ENCODE results near the gene GATC. TPM values are rescaled to one million over a fixed set of nuclear protein-coding genes. Genes with fewer than 3 reads are reported as not detected.

GATC gene
- total RNA-seq, 2 experiments from 2014 or later, result 32.2 to 39.3 TPM

DNA sequence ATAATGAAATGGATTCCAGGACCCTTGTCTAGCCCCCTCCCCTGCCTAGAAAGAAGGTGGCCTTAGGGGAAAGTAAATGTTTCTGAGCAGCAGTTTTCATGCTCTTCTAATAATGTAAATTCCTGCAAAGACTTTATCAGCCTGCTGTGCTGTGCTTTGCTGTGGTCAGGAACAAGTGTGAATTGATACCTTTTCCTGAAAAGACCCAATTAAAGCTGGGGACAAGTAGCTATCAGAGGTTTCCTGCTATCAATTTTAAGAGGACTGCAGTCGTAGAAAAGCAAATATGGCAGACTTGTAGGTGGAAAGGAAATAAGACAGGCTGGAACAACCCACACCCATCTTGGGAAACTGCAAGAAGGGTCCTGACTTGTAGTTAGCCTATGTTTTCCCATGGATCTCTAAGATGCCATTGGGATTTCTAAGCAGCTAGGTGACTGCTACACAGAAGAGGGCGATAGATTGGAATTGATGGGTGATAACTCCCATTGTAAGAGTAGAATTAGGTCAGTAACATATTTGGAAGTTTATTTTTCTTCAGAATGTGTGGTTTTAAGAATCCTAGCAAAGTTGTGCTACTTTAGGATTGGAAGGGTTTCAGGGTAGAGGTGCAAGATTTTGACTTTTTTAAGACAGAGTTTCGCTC, 52.7 kb downstream of the GATC start:
- TF ChIP-seq CTCF (IDR thresholded peaks at IDR 0.05), result no peak
- Mint-ChIP-seq H3K27me3 (no peaks in the 10 kb centered on the region), H3K27ac (no peak overlapping the region), H3K4me3 (no peak overlapping the region), H3K9me3 (no peaks in the 10 kb centered on the region), H3K4me1 (ENCODE audit: low read depth) (peaks cover 25% of the 10 kb centered on the region), H3K36me3 (ENCODE audit: low read depth) (peaks cover 34% of the 10 kb centered on the region)
- DNase-seq (no peak), ATAC-seq (no peak)
- CTCF ChIA-PET, result interaction anchor here (1.0 to 1.4 kb wide), 3 partner anchors 26 to 41 kb away, joined by 3 to 4 read pairs (median 3); no protein-coding TSS in a partner anchor
- intact Hi-C loops (cut with micrococcal nuclease), result no loop called here
- POLR2A ChIA-PET, result no interaction called here

GRCh38 chr12:120500581-120500980, 54.3 kb downstream of the GATC start:
- peaks cover 18% of the 10 kb centered on the region for H3K4me1 Mint-ChIP-seq (ENCODE audit: low read depth)
- H3K27ac Mint-ChIP-seq, result no peak overlapping the region
- POLR2A ChIA-PET, result interaction anchor here (1.1 kb wide), 1 partner anchor 31 kb away, joined by 5 read pairs; the partner anchor contains the start of gene SRSF9
- peaks cover 35% of the 10 kb centered on the region for H3K36me3 Mint-ChIP-seq (ENCODE audit: low read depth)
- H3K4me3 Mint-ChIP-seq, result no peak overlapping the region
- no peak for ATAC-seq
- no peaks in the 10 kb centered on the region for H3K9me3 Mint-ChIP-seq
- CTCF ChIA-PET, result interaction anchor here (0.9 to 1.4 kb wide), 2 partner anchors 10 to 43 kb away, joined by 3 to 4 read pairs; no protein-coding TSS in a partner anchor
- no peak for DNase-seq
- no peak for TF ChIP-seq CTCF (IDR thresholded peaks at IDR 0.05)
- no peaks in the 10 kb centered on the region for H3K27me3 Mint-ChIP-seq
- intact Hi-C loops (cut with micrococcal nuclease), result no loop called here

- no peaks in the 10 kb centered on the region for H3K4me1 Mint-ChIP-seq (ENCODE audit: low read depth)
- no peaks in the 10 kb centered on the region for H3K27me3 Mint-ChIP-seq
- H3K9me3 Mint-ChIP-seq, result no peaks in the 10 kb centered on the region
- intact Hi-C loops (cut with micrococcal nuclease), result no loop called here
- H3K27ac Mint-ChIP-seq, result no peak overlapping the region
- CTCF ChIA-PET, result interaction anchor here (0.7 to 1.1 kb wide), 2 partner anchors 12 to 21 kb away, joined by 3 read pairs; no protein-coding TSS in a partner anchor
- DNase-seq (no peak), ATAC-seq (no peak)
- POLR2A ChIA-PET, result interaction anchor here (1.1 to 1.4 kb wide), 4 partner anchors 8 to 36 kb away, joined by 4 to 5 read pairs (median 4); partner anchors contain the start of genes DYNLL1 and SRSF9
- no peak overlapping the region for H3K4me3 Mint-ChIP-seq
- H3K36me3 Mint-ChIP-seq (ENCODE audit: low read depth), result peaks cover 22% of the 10 kb centered on the region
- TF ChIP-seq CTCF (IDR thresholded peaks at IDR 0.05), result no peak
These were observed 58.3 kb downstream of the GATC start for GRCh38 chr12:120504587-120504986.

DNA sequence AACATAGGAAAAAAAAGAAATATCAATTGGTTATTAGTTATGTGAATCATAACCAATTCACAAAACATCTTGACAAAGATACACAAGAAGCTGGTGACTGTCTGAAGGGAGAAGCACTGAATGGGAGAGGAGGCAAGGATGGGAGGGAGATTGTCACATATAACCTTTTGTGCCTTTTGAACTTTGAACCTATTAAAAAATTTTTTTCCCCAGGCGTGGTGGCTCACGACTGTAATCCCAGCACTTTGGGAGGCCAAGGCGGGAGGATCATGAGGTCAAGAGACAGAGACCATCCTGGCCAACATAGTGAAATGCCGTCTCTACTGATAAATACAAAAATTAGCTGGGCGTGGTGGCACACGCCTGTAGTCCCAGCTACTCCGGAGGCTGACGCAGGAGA, 62.3 kb downstream of the GATC start:
- Mint-ChIP-seq H3K27ac (no peak overlapping the region), H3K4me3 (no peak overlapping the region), H3K27me3 (no peaks in the 10 kb centered on the region), H3K36me3 (ENCODE audit: low read depth) (peaks cover 17% of the 10 kb centered on the region), H3K9me3 (no peaks in the 10 kb centered on the region), H3K4me1 (ENCODE audit: low read depth) (no peaks in the 10 kb centered on the region)
- no peak for TF ChIP-seq CTCF (IDR thresholded peaks at IDR 0.05)
- no peak for ATAC-seq
- ChIA-PET CTCF (interaction anchor here (0.8 to 2.5 kb wide), 2 partner anchors 11 to 39 kb away, joined by 3 to 9 read pairs; partner anchors contain the start of gene SRSF9), POLR2A (no interaction called here)
- intact Hi-C loops (cut with micrococcal nuclease), result no loop called here
- DNase-seq, result no peak

Other genes with a start within 250 kb of the GATC start
- 1,000 to 10,000 TPM; 4,421 to 4,585 TPM for gene RPLP0, start 245.3 kb upstream of the GATC start, total RNA-seq
- gene PXN, start 180.7 kb upstream of the GATC start, total RNA-seq, result 10 to 100 TPM; 40.2 to 45.3 TPM
- 1,000 to 10,000 TPM in 1 of 2 experiments, 100 to 1,000 TPM in 1; 923 to 1,303 TPM for gene RNU4-2, start 154.5 kb upstream of the GATC start, total RNA-seq
- gene RNU4-1, start 153.2 kb upstream of the GATC start, total RNA-seq, result 1,000 to 10,000 TPM in 1 of 2 experiments, 100 to 1,000 TPM in 1; 692 to 1,025 TPM
- gene SIRT4, start 144.1 kb upstream of the GATC start, total RNA-seq, result 1 to 10 TPM; 2.7 to 3.3 TPM
- under 1 TPM in 1 of 2 experiments, not detected in 1; 0.99 TPM for gene PLA2G1B, start 118.7 kb upstream of the GATC start, total RNA-seq
- gene MSI1, start 77.3 kb upstream of the GATC start, total RNA-seq, result under 1 TPM; 0.78 to 0.90 TPM
- 100 to 1,000 TPM; 396 to 406 TPM for gene COX6A1, start 8.3 kb upstream of the GATC start, total RNA-seq
- 10 to 100 TPM; 43.1 to 45.1 TPM for gene TRIAP1, start 60 bp upstream of the GATC start, total RNA-seq
- 100 to 1,000 TPM; 225 to 236 TPM for gene SRSF9, start 23.3 kb downstream of the GATC start, total RNA-seq
- gene DYNLL1, start 49.7 kb downstream of the GATC start, total RNA-seq, result 100 to 1,000 TPM; 126 to 137 TPM
- gene COQ5, start 82.7 kb downstream of the GATC start, total RNA-seq, result 10 to 100 TPM; 34.4 to 35.5 TPM
- 100 to 1,000 TPM; 155 to 159 TPM for gene RNF10, start 87.9 kb downstream of the GATC start, total RNA-seq
- gene POP5, start 135.0 kb downstream of the GATC start, total RNA-seq, result 10 to 100 TPM; 44.3 to 51.1 TPM
- 1 to 10 TPM in 1 of 2 experiments, under 1 TPM in 1; 0.50 to 1.1 TPM for gene CABP1, start 194.2 kb downstream of the GATC start, total RNA-seq
- gene MLEC, start 240.7 kb downstream of the GATC start, total RNA-seq, result 10 to 100 TPM; 79.2 to 79.4 TPM

All from activated CD8-positive, alpha-beta T cell treated with anti-CD3 and anti-CD28 coated beads for 36 hours (primary cell).